HS-5 (cell line): Measurements from ENCODE around the gene NINL.
"Not testable (repeated sequence)": the region's sequence is repeated elsewhere in the genome, so short reads cannot be mapped to it uniquely, and the experiment has no call there.

Experiments
- DNase-seq: peaks from one replicate; pipeline ENCODE4 v3.0.0-alpha.2; 2012; ENCODE audit warnings: low read depth

Gene NINL

DNA sequence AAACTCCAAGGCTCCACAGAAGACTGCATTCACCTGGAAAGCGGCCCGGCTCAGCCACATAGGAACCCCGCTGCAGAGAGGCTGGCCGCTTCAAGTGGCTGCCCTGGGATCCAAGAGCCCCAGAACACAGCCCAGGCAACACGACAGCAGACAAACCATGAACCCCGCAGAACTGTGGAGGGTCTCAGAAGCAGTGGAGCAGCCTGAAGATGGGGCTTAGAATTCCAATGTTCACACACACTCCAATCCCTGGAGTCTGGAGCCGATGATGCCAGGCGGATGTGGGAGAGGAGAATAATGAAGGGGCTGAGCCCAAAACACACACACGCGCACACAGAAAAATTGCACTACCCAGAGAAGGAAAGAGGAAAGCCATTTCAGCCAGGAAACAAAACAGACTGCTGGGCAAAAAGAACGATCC lies 52.4 kb downstream of the NINL start:
- no peak for DNase-seq

DNA sequence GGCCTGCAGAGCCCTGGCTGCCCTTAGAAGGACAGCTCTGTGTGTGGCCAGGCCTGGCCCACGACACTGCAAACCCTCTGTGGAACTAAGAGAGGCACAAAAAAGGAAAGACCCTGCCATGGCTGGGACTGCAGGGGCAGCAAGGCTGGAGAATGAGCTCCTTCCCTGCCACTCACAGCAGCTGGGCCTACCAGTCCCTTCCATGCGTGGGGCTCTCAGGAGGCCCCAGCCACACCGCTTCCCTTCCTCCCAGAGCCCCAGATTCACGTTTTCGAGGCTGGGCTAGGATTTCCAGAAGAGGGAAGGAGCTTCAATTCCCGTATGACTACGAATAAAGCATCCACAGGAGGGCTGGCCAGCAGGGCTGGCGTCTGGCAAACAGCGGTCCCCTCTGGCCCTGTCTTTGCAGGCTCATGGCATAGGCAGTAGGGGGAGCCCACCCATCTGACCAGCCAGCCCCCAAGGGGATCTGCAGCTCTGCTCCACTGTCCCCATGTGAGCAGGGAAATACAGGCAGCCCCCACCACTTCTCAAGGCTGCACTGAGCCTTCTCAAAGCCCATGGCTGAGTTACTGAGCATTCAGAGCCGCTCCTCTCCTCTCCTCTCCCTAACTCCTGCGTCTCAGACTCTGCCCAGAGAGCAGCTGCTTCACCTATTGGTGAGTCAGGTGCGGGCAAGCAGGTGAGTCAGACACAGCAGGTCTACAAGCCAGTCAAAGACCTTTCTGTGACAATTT lies 53.1 kb downstream of the NINL start:
- no peak for DNase-seq

DNA sequence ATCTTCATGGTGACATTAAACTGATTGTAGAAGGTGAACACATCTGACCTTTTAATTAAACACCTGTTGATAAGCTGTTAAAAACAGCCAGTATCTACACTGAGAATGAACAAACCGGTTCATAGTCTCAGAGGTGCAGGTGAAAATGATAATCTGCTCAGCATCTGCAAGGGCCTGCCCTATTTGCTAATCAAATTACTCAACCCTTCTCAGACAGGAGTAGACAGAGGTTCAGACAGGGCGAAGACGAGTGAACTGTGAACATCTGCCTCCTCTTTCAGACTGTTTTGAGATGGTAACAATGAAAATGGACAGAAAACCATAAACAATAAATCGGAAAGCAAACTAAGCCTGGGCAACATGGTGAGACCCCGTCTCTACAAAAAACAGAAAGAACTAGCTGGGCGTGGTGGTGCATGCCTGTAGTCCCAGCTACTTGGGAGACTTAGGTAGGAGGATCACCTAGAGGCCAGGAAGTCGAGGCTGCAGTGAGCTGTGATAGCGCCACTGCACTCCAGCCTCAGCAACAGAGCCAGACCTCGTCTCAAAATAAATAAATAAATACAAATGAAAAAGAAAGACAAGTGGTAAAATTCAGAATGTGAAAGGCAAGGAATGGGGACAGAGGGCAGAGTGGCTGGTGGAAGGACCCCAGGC lies 55.9 kb downstream of the NINL start:
- DNase-seq = no peak

DNA sequence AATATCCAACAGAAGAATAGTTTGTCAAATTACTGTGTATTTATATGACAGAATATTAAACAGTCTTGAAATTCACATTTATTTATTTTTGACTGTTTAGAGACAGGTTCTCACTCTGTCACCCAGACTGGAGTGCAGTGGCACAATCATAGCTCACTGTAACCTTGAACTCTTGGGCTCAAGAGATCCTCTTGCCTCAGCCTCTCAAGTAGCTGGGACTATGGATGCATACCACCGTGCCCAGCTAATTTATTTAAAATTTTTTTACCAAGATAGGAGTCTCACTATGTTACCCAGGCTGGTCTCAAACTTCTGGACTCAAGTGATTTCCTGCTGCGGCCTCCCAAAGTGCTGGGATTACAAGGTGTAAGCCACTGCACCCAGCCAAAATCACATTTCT lies 57.4 kb downstream of the NINL start:
- no peak for DNase-seq

DNA sequence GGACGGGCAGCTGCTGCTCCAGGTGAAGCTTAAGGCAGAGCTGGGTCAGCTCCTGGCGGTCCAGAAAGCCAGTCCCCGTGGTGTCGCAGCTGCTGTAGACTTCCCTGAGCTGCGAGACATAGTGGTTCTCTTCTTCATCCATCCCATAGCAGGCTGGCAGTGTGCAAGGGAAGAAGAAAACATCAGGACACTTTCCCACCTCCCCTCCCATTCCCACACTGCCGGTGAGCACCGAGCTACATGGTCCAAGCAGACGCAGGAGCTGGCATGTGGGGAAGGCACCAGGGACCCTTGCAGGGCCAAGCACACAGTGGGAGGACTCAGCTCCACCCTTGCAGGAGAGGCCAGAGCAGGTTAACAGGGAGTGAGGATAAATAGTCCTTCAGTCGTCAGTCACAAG lies 58.9 kb downstream of the NINL start:
- no peak for DNase-seq

DNA sequence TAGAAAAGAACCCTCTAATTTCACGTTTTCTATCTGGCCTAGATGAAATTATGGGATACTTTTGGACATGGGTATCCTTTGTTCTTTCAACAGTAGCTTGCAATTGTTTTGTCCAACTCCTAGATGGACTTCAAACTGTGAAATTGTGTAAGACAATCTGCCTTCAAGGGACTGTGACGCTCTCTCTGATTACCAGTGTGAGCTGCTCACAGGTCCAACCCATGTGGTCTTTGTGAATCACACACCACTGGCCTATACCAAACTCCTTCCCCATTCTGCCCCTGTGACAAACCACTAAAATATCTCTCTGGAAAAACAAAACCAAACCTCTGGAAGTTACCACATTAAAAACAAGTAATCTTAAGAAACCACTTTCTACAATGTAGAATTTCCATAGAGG lies 59.5 kb downstream of the NINL start:
- DNase-seq = peak; percentile 94

DNA sequence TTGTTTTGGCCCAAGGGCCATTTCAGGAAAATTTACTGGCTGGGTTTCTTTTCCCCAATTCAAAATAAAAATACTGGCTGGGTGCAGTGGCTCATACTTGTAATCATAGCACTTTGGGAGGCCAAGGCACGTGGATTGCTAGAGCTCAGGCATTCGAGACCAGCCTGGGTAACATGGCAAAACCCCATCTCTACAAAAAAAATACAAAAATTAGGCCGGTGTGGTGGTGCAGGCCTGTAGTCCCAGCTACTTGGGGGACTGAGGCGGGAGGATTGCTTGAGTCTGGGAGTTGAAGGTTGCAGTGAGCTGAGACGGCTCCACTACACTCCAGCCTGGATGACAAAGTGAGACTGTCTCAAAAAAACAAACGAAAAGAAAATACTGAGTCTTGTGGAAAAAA lies 60.0 kb downstream of the NINL start:
- DNase-seq = no peak

DNA sequence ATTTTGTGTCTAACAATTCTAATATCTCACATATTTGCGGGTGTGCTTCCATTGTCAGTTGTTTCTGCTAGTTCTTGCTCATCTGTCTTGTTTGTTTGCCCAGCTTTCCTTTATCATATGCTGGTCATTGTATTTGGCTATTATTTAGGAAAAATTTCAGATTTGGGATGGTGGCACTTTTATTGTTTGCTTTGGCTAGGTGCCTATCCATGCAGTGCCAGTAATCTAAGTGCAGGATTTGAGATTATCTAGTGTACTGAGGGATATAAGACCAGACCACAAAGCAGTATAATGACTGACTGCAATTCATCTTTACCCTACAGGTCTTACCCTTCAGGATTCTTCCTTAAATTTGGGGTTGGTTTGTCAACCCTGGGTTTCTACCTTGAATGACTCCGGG lies 63.9 kb downstream of the NINL start:
- DNase-seq = no peak

DNA sequence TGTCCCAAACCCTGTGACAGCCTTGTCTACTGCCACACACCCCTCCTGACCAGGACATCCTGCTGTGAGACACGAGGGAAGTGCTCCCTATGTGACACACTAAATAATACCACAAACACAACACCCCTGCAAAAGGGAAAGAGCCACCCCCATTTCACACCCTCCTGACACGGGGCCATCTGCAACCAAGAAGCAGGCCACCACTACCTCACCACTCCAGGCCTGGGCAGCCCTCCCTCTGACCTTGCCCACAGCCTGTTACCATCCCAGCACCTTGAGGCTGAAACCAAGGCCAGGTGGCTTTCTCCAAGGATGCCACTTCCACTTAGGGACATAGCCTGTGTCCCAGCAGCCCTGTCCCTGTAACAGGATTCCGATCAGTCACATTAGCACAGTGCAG lies 68.2 kb downstream of the NINL start:
- no peak for DNase-seq

DNA sequence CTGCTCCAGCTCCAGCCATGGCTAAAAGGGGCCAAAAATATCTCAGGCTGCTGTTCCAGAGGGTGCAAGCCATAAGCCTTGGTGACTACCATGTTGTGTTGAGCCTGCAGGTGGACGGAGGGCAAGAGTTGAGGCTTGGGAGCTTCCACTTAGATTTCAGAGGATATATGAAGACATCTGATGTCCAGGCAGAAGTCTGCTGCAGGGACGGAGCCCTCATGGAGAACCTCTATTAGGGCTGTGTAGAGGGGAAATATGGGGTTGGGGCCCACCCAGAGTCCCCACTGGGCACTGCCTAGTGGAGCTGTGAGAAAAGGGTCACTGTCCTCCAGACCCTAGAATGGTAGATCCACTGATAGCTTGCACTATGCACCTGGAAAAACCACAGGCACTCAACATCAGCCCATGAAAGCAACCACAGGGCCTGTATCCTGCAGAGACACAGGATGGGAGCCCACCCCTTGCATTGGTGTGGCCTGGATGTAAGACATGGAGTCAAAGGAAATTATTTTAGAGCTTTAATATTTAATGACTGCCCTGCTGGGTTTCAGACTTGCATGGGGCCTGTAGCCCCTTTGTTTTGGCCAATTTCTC lies 70.5 kb downstream of the NINL start:
- no peak for DNase-seq

DNA sequence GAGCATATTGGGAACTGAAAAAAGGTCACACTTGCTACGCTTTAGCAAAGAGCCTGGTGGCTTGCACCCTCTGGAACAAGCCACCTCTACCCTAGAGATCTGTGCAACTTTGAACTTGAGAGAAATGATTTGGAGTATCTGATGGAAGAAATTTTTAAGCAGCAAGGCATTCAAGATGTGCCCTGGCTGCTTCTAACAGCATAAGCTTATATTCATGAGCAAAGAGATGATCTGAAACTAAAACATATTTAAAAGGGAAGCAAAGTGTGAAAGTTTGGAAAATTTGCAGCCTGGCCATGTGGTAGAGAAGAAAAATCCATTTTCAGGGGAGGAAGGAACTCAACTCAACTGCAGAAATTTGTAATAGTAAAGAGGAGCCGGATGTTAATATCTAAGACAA lies 71.1 kb downstream of the NINL start:
- no peak for DNase-seq

DNA sequence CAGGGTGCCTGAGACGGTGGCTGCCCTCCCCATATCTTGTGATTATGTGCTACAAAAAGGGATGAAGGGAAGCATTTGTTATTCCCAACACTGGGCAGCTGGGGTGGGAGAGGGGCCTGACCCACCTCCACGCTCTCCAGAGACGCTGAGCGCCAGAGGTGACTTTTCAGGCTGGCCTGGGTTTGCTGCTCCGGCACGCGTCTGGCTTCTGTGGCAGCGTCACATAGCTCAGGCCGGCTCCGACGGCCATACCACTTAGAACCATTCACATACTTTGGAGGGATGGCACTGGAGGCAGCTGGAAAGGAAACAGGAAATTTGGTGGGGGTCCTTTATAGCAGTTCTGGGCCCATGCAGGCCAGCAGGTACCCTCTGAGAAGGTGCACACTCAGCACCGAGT lies 72.6 kb downstream of the NINL start:
- no peak for DNase-seq

DNA sequence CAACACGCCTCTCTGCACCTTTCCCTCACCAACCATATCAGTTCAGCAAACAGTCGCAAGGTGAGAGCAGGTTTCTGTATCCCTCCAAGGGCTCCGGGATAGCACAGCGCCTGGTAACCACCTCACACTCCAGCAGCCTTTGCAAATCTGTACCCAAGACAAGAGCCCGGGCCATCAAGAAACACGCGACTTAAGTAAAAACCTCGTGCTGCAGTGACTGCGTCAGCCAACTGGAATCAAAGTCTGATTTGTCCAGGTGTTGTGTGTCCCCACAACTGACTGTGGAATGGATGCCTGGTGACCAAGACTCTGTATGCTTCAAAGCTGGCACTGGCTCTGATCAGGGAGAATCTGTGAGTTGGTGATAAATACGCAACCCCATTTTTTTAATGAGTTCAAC lies 74.1 kb downstream of the NINL start:
- no peak for DNase-seq

DNA sequence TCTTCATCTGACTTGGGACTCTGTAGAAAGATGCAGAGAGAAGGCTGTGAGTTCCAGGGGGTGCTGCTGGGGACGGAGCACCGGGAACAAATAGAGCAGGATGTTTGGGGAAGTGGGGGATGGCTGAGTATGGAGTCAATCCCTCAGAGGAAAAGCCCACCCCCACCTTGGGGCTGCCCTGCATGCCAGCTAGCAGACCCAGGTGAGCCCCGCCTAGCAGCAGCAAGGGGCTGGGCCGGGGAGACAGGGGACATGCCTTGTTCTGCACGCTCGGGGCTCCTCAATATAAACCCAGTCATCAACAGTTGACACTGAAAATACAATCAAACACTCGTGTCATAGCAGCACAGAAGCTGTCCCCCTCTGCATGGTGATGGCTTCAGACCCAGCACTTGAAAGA lies 74.6 kb downstream of the NINL start:
- no peak for DNase-seq

DNA sequence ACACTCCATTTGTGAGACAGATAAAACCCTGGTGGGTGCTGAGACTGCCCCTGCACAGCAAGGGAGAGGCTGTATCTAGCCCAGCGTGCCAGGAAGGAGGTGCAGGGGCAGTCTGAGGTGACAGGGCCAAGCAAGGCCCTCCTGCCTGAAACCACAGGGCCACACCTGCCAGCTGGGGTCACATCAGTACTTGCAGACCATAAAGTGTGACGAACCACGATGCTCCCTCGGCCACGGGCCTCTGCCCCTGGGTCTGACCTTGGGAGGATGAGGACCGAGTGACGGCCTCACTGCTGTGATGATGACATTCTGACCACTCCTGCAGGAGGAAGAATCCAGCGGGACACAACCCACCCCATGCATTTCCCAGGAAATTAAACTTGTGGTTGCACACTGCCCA lies 75.1 kb downstream of the NINL start:
- no peak for DNase-seq

DNA sequence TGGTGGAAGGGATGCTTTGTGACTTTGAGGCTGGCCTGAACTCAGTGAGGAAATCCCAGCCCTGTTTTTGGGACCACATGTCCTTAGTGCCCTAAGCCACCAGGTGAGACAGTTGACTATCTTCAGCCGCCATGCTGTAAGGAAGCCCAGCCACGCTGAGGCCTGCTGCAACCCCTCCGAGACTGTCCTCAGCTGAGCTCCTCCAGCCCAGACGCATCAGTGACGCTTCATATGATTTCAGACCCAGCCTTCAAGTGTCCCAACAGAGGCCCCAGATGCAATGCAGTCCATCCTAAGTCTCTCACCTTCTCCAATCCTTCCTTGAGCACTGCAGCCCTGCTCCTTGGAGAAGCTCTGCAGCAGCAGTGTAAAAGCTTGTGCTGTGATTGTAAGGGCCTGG lies 76.2 kb downstream of the NINL start:
- DNase-seq = no peak

DNA sequence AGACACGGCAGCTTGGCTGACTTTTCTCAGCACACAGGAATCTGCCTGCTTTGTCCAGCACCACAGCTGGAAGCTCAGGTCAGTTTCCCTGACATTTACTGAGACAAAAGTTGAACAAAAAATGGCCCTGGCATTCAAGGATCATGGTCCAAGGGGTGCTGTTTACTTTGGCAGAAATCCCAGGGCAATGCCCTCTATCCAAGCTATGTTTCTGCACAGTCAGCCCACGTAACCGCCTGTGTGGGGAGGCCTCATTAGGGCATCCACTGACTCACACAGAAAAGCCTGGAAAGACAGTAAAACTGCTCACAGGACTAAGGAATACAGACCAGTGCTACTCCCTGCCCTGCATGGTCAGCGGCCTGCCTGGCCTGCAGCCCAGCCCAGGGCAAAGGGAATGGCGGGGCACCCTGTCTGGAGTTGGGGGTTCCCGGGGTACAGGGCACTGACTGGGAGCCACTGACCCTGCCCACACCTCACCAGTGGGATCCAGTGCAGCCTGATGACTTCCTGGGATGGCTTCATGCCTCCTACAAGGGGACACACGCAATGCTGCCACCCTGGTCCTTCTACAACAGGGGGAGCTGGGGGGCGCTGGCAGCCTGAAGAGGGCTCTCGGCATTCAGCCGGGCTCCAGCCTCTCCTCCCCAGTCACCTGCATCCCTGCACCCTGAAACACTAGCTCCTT lies 77.1 kb downstream of the NINL start:
- no peak for DNase-seq

DNA sequence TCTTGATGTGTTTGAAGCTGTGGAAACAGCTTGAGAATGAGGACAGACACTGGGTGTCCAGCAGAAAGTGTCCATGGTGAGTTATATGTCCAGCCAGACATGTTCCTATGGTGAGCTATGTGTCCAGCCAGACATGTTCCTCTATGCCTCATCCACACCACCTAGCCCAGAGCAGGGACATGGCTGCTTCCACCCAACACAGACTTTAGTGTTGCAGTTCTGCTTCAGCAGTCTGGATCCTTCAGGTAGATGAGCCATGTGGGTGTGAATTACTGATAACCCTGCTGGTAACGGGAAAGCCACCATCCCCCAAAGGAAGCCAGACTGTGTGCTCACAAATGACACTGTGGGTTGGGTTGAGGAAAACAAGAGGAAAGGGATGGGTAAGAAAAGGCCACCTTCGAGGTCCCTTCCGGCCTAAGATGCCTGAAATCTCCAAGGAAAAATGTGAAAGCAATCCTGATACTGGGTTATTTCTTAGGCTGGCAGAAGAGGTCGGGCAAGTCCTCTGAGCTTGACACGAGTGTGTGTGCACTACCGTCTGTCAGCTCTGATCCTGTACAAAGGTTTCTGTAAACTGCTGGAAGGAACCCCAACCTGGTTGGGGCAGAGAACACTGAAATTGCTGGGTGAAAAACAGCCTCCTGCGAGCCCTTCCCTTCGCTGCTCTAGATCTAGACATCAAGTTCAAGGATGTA lies 77.8 kb downstream of the NINL start:
- DNase-seq = no peak

DNA sequence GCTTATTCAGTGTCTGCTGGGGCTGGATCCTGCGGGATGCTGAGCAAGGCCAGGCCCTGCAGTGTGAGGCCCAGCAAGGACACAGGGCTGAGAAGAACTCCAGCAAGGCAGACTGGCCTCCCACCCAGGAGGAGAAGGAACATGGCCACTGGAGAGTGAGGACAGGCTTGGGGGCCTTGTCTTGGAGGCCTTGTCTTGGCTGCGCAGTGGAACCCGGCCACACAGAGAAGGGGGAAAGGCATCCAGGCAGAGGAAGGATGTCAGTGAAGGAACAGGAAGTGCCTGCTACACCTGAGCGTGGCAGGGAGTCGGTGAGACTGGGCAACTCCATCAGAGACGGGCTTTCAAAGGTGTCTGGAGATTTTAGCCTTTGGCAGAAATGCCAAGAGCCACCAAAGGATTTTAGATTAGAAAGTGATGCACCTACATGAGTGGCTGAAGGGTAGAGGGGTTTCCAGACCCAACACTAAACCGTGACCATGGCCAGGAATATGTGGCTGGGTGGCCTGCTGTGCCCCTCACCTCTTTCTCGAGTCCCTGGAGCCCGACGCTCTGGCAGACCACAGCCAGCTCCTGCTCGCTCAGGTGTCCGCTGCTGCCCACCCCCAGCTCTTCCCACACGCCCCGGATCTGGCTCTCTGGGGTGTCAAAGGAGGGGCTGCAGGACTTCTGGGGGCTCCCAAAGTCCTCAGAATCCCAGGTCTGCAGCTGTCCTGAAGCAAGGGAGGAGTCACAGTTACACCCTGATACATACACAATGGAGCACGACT lies 80.8 kb downstream of the NINL start:
- DNase-seq = no peak

DNA sequence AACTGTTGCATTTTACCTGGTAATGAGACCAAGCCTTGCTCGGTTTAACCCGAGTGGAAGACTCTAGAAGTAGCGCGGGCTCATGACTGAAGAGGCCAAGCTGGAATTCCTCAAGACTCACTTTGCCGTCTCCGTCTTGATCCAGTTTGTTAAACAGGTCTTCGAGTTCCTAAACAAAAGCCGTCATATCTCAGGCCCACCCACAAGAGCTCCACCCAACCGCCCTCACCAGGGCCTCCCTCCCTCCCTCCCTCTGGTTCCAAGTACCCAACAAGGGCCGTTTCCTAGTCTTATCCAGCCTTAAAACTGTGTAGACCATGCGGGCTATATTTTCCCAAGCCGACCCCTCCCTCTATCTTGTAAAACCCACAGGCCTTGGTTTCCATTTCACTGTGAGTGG lies 81.4 kb downstream of the NINL start:
- no peak for DNase-seq

DNA sequence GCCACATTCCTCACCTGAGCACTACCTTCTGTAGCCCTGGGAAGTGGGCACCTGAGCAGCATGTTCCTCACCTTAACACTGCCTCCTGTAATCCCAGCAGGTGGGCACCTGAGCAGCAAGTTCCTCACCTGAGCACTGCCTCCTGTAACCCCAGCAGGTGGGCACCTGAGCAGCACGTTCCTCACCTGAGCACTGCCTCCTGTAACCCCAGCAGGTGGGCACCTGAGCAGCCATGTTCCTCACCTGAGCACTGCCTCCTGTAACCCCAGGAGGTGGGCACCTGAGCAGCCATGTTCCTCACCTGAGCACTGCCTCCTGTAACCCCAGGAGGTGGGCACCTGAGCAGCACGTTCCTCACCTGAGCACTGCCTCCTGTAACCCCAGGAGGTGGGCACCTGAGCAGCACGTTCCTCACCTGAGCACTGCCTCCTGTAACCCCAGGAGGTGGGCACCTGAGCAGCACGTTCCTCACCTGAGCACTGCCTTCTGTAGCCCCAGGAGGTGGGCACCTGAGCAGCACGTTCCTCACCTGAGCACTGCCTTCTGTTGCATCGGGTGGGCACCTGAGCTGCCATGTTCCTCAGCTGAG lies 82.2 kb downstream of the NINL start:
- DNase-seq = not testable (repeated sequence)
